Left colon (tissue), 2 donors: ENCODE data around the gene PIEZO1. TPM values are rescaled to one million over a fixed set of nuclear protein-coding genes. Genes with fewer than 3 reads are reported as not detected.
A peak's percentile ranks its signal among the peaks of the same experiment; 100 is the strongest.

Experiments used
- ATAC-seq: fragments of 200-7000 bp; cut with Tn5 transposase; one replicate; pipeline ENCODE4 v1.9.1; 2020; ENCODE audit warnings: mild to moderate bottlenecking, moderate library complexity
- DNase-seq, 2 donors: peaks; one replicate each; pipeline ENCODE4 v3.0.0-alpha.2; 2020
- intact Hi-C, 2 donors: fragments of 100-400 bp; cut with DNase I in 1 of 2; cut with micrococcal nuclease in 1 of 2; formaldehyde crosslinking; loops; one replicate each; pipeline versions ENCODE4 v1.11.2 to v1.14.0; 2022; cut with DNase I, micrococcal nuclease
- total RNA-seq, 2 donors: library from RNA; stranded (reverse); fragmentation: NEBNext Ultra II Directional; extraction: Animal tissue kit (Norgen Biotek cat#: 25700); gene quantifications; one replicate each; pipeline ENCODE4 v1.2.1, GENCODE V29; 2021
- donor health status: DM: no; HTN: no; CAD: no.
- donor health status: DM: yes; HTN: yes; CAD: no.

The PIEZO1 gene
- total RNA-seq, 2 donors from 2014 or later: 118 to 146 TPM

- ATAC-seq: peak; percentile 60
- DNase-seq: peak in 1 of 2 donors; percentile 73
- intact Hi-C loops: no loop called here
Measured at GRCh38 chr16:88761830-88762229, 23.2 kb downstream of the PIEZO1 start.

- DNase-seq (no peak), ATAC-seq (peak; percentile 31)
- intact Hi-C loops: no loop called here
Measured at GRCh38 chr16:88761143-88761534, 23.9 kb downstream of the PIEZO1 start.

DNA sequence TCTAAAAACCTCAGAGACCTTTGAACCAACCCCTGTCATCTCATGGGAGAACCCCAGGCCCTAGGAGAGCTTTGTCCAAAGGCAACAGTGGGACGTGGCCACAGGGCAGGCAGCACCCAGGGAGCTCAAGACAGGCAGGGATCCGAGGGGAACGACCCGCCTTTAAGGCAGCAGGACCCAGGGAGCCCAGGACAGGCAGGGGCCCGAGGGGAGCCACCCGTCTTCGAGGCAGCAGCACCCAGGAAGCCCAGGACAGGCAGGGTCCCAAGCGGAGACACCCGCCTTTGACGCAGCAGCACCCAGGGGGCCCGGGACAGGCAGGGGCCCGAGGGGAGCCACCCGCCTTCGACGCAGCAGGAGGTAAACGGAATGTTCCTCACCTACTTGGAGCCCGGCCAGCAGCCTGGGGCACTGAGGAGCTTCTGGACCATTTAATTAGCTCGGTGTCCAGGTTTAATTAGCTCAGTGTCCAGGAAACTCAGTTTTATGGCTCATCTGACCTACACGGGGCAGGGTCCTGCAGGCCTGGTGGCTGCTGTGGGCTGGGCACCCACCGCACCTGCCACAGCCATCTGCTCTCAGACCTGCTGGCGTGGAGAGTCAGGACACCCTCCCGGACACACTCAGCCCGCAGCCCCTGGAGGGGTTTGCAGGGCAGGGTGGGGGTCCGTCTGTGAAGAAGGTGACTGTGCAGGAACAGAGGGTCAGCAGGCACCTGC is 24.4 kb downstream of the PIEZO1 start:
- ATAC-seq: peak; percentile 65
- intact Hi-C loops: no loop called here
- DNase-seq: peak; percentile 84 to 86

DNA sequence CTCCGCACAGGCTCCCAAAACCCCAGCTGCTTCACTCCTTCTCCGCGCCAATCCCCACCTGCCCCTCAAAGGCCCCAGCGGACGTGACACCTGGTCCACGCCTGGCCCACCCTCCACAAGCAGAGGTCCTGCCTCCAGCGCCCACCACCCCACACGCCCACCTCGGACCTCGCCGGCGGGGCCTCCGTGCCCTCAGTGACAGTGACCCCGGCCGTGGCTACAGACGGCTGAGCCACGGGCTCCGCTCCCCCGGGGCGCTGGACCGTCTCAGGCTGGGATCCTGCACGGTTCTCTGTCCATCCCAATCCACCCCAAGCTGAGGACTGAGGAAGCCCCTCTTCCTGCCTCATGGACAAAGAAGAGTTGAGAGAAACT is 25.1 kb downstream of the PIEZO1 start:
- ATAC-seq: no peak
- intact Hi-C loops: no loop called here

GRCh38 chr16:88759245-88759975 is 25.6 kb downstream of the PIEZO1 start:
- DNase-seq: peak; percentile 87 to 91
- peak; percentile 59 for ATAC-seq
- intact Hi-C loops: no loop called here

More for the DNA sequence above, 25.1 kb downstream of the PIEZO1 start:
- DNase-seq: no peak

- no peak for ATAC-seq
Measured at GRCh38 chr16:88758944-88759244, 26.1 kb downstream of the PIEZO1 start.

DNA sequence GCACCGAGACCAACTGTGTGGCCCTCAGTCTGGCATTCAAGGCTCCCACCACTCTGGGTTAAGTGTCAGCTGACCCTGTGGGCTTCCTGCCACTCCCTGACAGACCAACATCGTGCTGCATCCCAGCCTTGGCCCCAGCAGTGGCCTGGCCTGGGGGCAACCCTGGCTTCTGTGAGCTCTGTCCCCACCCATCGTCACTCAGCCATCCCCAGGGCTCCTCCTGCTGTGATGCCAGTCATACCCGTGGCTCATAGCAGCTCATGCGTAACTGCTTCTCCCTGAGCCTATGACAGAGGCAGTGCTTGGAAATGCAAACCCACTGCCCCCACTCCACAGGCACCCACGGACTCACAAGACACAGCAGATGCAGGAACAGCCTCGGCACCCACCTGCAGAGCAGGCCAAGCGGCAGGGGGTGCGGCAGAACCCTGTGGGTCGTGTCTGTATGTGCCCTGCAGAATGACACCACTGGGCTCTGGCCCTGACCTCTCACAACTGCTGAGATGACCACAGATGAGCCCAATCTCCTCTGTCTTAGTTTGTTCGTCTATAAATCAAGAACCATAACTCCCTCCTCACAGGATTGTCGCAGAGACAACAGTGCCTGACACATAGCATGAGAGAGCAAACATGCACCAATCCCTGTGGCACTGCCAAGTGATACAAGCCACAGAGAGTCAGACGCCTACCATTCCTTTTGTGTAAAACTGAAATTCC is 26.6 kb downstream of the PIEZO1 start:
- intact Hi-C loops: no loop called here
- DNase-seq (no peak), ATAC-seq (no peak)

More at GRCh38 chr16:88758944-88759244, 26.1 kb downstream of the PIEZO1 start:
- intact Hi-C loops: no loop called here
- DNase-seq: no peak

GRCh38 chr16:88755745-88756443 is 29.1 kb downstream of the PIEZO1 start:
- no peak for DNase-seq
- ATAC-seq: no peak
- intact Hi-C loops: no loop called here

DNA sequence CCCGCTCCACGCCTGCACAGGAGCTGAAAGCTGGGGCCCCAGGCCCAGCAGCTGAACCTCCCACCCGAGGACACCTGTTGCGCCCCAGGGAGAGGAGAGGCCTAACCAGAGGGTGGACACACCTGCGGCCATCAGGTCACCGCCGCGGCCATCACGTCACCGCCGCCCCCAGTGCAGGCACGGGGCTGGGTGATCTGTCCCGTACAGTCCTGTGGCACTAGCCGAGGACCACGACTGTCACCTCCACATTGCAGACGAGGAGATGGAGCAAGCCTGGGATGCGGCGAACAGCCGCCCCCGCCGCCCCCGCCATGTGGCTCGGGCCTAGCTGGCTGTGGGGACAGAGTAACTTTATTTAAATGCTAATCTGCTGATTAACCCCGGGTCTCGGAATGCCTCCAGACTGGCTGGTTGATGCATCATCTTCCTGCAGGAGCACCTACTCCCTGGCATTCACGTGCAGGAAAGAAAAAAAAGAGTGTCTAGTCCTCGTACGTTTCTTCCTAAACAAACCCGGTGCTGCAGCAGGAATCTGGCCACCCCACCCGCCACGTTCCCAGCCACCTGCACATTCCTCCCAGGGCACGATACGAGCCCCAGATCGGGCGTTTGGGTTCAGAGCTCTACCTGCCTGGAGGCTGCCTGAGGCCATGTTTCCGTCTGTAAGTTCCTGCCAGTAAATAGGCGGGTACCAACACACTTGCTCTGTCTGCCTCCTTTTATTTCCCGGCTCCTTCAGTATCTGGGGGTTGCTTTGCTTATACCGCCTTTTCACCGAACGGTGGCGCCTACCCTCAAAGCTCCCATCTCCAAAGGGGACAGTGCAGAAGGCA is 29.9 kb downstream of the PIEZO1 start:
- DNase-seq (no peak), ATAC-seq (no peak)
- intact Hi-C loops: no loop called here

DNA sequence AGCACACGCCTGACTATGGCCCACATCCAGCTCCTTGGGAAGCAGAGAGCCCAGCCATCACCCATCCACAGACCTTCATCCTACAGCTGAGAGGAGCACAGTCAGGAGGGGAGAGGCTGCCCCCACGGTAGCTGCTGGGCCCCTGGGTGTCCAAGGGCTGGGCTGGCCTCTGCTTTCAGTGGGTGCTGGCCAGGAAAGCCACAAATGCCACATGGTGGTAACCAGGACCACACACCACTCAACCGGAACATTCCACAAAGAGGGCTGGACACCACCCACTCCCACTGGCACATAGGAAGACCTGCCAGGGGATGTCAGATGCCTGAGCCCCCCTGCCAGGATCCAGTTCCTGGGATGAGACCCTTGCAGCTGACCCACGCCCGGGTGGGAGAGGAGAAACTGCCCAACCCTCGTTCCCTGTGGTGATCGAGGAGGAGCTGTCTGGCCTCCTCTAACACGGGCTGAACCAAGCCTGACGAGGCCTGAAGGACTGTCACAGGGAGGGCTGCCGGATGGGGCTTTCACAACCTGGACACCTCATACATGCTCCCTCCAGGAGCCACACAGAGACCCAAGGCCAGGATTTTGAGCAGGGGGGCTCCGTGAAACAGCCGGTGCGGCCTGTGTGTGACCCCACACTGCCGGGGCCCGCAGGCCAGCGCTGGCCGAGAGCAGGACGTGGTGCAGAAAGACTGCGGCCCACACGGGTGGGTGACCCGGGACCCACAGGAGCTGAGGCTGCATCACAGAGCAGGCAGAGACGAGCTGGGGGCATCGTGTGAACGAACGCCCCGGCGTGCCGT is 30.7 kb downstream of the PIEZO1 start:
- intact Hi-C loops: no loop called here
- ATAC-seq: no peak

GRCh38 chr16:88753602-88754001 is 31.4 kb downstream of the PIEZO1 start:
- intact Hi-C loops: no loop called here
- ATAC-seq: peak; percentile 17
- no peak for DNase-seq

More for the DNA sequence above, 30.7 kb downstream of the PIEZO1 start:
- DNase-seq: no peak

GRCh38 chr16:88753191-88753590 is 31.8 kb downstream of the PIEZO1 start:
- no peak for DNase-seq
- intact Hi-C loops: no loop called here
- ATAC-seq: no peak

DNA sequence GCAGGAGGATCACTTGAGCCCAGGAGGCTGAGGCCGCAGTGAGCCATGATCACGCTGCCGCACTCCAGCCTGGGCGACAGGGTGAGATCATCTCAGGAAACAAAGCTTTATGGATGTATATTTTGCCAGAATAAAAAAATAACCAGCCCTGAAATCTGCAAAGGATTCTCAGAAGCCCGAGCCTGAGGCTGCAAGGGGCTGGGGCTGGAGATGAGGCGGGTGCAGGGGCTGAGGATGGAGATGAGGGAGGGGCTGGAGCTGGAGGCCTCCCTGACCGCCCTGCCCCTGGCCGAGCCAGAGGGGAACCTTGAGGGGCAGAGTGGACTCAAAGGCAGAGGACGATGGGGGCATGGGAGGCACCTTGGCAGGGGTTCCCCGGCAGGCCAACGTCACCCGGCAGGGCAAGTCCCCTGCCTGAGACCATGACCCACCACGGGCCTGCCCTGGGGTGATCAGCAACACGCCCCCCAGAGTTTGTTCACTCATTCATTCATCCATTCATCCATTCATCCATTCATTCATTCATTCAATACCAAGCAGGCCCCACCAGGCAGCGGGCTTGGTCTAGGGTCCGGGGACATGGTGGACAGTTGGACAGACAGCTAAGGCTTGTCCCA is 32.5 kb downstream of the PIEZO1 start:
- ATAC-seq (no peak), DNase-seq (no peak)
- intact Hi-C loops: no loop called here

DNA sequence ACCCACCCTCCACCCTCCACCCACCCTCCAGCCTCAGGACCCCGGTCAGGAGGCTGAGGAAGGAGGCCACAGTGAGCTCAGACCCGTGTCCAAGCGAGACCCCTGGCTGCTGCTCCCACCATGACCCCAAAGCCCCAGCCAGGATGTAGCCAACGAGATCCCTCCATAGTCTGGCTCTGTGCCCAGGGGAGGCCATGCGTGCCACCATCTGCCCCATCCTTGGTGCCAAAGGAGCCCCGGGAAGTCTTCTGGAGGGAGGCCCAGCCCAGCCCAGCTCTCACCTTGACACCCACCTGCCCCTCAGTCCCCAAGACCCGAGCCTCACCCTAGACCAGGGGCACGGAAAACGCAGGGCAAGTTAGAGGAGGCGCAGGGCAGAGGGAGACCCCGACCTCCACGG is 34.2 kb downstream of the PIEZO1 start:
- ATAC-seq (no peak), DNase-seq (no peak)
- intact Hi-C loops: no loop called here

GRCh38 chr16:88749358-88749757 is 35.7 kb downstream of the PIEZO1 start:
- ATAC-seq (no peak), DNase-seq (no peak)
- intact Hi-C loops: loop anchor here in 1 of 2 donors (5.0 kb wide), 1 partner anchor 33 kb away; no protein-coding TSS in a partner anchor

- no peak for DNase-seq
Measured at GRCh38 chr16:88748364-88748763, 36.7 kb downstream of the PIEZO1 start.

More at GRCh38 chr16:88748364-88748763, 36.7 kb downstream of the PIEZO1 start:
- intact Hi-C loops: loop anchor here in 1 of 2 donors (5.0 kb wide), 1 partner anchor 34 kb away; no protein-coding TSS in a partner anchor
- no peak for ATAC-seq
